ENCODE measurements around the gene RAB34.

Gene RAB34

GRCh38 chr17:28665994-28666393 is 51.7 kb downstream of the RAB34 start:
- Histone ChIP-seq H3K4me3 (ENCODE audit: low read depth, low read length) (no peak overlapping the region), H3K4me1 (ENCODE audit: control insufficient read depth, insufficient read depth, low read length, unreplicated experiment) (peaks cover 17% of the 10 kb centered on the region), H3K27ac (ENCODE audit: low read depth, low read length) (no peak overlapping the region), H3K27me3 (ENCODE audit: insufficient read depth, low read length) (no peaks in the 10 kb centered on the region), H3K36me3 (ENCODE audit: insufficient read depth, low read length) (peaks cover 20% of the 10 kb centered on the region), H3K79me2 (ENCODE audit: control insufficient read depth, insufficient read depth, low read length, unreplicated experiment) (peaks cover 86% of the 10 kb centered on the region), H2AFZ (ENCODE audit: low read length, unreplicated experiment) (no peak overlapping the region)
